ENCODE measurements around the gene LZTS2. TPM values are rescaled to one million over a fixed set of nuclear protein-coding genes. Genes with fewer than 3 reads are reported as not detected.

The LZTS2 gene
- total and polyA plus RNA-seq, 2 of the 8 experiments (the other 6 are each of a cell fraction or from before 2014, with no cell fraction given), result 75.7 to 99.5 TPM

DNA sequence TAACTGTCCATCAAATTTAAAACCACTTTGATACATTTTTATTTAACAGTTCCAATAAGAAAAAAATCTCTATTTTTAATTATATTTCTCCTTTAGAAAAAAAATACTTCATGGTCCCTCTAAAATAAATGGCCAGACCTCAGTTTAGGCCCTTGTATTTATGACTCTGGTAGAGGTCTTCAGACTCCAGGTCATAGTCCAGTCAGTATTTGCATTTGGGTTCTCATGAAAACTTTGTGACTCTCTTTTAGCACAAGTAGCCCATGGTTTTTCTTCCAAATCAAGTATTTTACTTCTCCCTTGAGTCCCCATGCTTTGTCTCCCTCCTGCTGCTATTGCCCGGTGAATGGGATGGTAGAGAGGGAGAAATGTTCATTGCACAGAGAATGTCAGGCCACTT, 35.8 kb upstream of the LZTS2 start (continued):
- TF ChIP-seq, protein P1, sequence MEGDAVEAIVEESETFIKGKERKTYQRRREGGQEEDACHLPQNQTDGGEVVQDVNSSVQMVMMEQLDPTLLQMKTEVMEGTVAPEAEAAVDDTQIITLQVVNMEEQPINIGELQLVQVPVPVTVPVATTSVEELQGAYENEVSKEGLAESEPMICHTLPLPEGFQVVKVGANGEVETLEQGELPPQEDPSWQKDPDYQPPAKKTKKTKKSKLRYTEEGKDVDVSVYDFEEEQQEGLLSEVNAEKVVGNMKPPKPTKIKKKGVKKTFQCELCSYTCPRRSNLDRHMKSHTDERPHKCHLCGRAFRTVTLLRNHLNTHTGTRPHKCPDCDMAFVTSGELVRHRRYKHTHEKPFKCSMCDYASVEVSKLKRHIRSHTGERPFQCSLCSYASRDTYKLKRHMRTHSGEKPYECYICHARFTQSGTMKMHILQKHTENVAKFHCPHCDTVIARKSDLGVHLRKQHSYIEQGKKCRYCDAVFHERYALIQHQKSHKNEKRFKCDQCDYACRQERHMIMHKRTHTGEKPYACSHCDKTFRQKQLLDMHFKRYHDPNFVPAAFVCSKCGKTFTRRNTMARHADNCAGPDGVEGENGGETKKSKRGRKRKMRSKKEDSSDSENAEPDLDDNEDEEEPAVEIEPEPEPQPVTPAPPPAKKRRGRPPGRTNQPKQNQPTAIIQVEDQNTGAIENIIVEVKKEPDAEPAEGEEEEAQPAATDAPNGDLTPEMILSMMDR (IDR thresholded peaks at IDR 0.05; ENCODE audit: control extremely low read depth in 1 of 3, insufficient read depth in 1 of 3, low read depth in 1 of 3, low read length in 3 of 3), result no peak
- TF ChIP-seq CBX8 (IDR thresholded peaks at IDR 0.05; ENCODE audit: borderline replicate concordance, low read depth, low read length) (no peak), CREB1 (IDR thresholded peaks at IDR 0.05) (no peak), EGR1 (IDR thresholded peaks at IDR 0.05; ENCODE audit: borderline replicate concordance, low read depth, low read length) (no peak)
